Liver (tissue), 9 donors: ENCODE measurements around the gene AOPEP. TPM values are rescaled to one million over a fixed set of nuclear protein-coding genes. Genes with fewer than 3 reads are reported as not detected.

ENCODE experiments used
- DNase-seq: peaks from one replicate; pipeline ENCODE4 v3.0.0-alpha.2; 2017; ENCODE audit warnings: low spot score
- H3K27ac ChIP-seq, 2 donors: one replicate each; pipeline ENCODE4 v1.7.0; 2013; ENCODE audit warnings: inconsistent platforms in 2 of 2, low read length in 2 of 2, control low read depth in 1 of 2, low read depth in 1 of 2, mild to moderate bottlenecking in 1 of 2
- H3K27me3 ChIP-seq, 4 donors: one replicate each; pipeline versions ENCODE4 v1.6.1 to v1.7.0; 2013; ENCODE audit warnings: low read length in 3 of 4, inconsistent platforms in 1 of 4, mild to moderate bottlenecking in 1 of 4, moderate library complexity in 1 of 4; ENCODE audit not compliant: control insufficient read depth in 4 of 4, insufficient read depth in 4 of 4
- H3K36me3 ChIP-seq, 4 donors: one replicate each; pipeline versions ENCODE4 v1.6.1 to v1.7.0; 2013; ENCODE audit warnings: low read length in 3 of 4, mild to moderate bottlenecking in 3 of 4, low read depth in 1 of 4, moderate library complexity in 1 of 4; ENCODE audit not compliant: control insufficient read depth in 4 of 4, insufficient read depth in 3 of 4
- H3K4me1 ChIP-seq, 4 donors: one replicate each; pipeline versions ENCODE4 v1.6.1 to v1.7.0; 2013; ENCODE audit warnings: low read length in 3 of 4, mild to moderate bottlenecking in 3 of 4, moderate library complexity in 1 of 4; ENCODE audit not compliant: control insufficient read depth in 4 of 4, insufficient read depth in 4 of 4
- H3K4me3 ChIP-seq, 3 donors: one replicate each; pipeline versions ENCODE4 v1.6.1 to v1.7.0; 2013; ENCODE audit warnings: low read length in 3 of 3, control low read depth in 1 of 3, low read depth in 1 of 3, mild to moderate bottlenecking in 1 of 3
- H3K9ac ChIP-seq, 2 donors: one replicate each; pipeline ENCODE4 v1.7.0; 2013; ENCODE audit warnings: low read length in 2 of 2, mild to moderate bottlenecking in 2 of 2, moderate library complexity in 2 of 2, control low read depth in 1 of 2, low read depth in 1 of 2
- H3K9me3 ChIP-seq, 4 donors: one replicate each; pipeline versions ENCODE4 v1.6.1 to v1.7.0; 2013; ENCODE audit warnings: low read length in 3 of 4; ENCODE audit not compliant: control insufficient read depth in 4 of 4
- EGR1 ChIP-seq, 2 donors: IDR thresholded peaks; 2 replicates each; pipeline ENCODE4 v1.6.1; 2016 to 2018; ENCODE audit warnings: antibody characterized with exemption in 2 of 2, low read depth in 2 of 2
- FOXA1 ChIP-seq: IDR thresholded peaks from 2 replicates; pipeline ENCODE4 v1.6.1; 2016; ENCODE audit warnings: antibody characterized with exemption
- FOXA2 ChIP-seq: IDR thresholded peaks from 2 replicates; pipeline ENCODE4 v1.6.1; 2016; ENCODE audit warnings: antibody characterized with exemption
- GABPA ChIP-seq, 2 donors: IDR thresholded peaks in 1 of 2; conservative IDR thresholded peaks in 1 of 2; 2 replicates each; pipeline ENCODE4 v1.6.1; 2016; ENCODE audit warnings: antibody characterized with exemption in 2 of 2, mild to moderate bottlenecking in 1 of 2, moderate library complexity in 1 of 2
- HNF4A ChIP-seq, 2 donors: conservative IDR thresholded peaks; 2 replicates each; pipeline ENCODE4 v1.6.1; 2016; ENCODE audit warnings: antibody characterized with exemption in 2 of 2, mild to moderate bottlenecking in 2 of 2
- NR2F2 ChIP-seq: IDR thresholded peaks from 2 replicates; pipeline ENCODE4 v1.6.1; 2016; ENCODE audit warnings: antibody characterized with exemption
- RAD21 ChIP-seq, 2 donors: IDR thresholded peaks; 2 replicates each; pipeline ENCODE4 v1.6.1; 2016; ENCODE audit warnings: antibody characterized with exemption in 2 of 2, mild to moderate bottlenecking in 2 of 2
- RXRA ChIP-seq, 2 donors: IDR thresholded peaks; 2 replicates each; pipeline ENCODE4 v1.6.1; 2017 to 2018; ENCODE audit warnings: antibody characterized with exemption in 2 of 2, mild to moderate bottlenecking in 1 of 2
- SP1 ChIP-seq: IDR thresholded peaks from 2 replicates; pipeline ENCODE4 v1.6.1; 2018; ENCODE audit warnings: antibody characterized with exemption, mild to moderate bottlenecking
- TAF1 ChIP-seq: conservative IDR thresholded peaks from 2 replicates; pipeline ENCODE4 v1.6.1; 2016; ENCODE audit warnings: antibody characterized with exemption, mild to moderate bottlenecking
- YY1 ChIP-seq: IDR thresholded peaks from 2 replicates; pipeline ENCODE4 v1.6.1; 2016; ENCODE audit warnings: antibody characterized with exemption, mild to moderate bottlenecking
- WGBS: extraction: QIAGEN DNeasy Blood & Tissue Kit; methylation state at CpG from one replicate; pipeline ENCODE4 v1.1.7; 2013; 5-methylcytosine and 5-hydroxymethylcytosine counted together
- polyA plus RNA-seq, 2 donors: library from polyadenylated mRNA; stranded (reverse) in 1 of 2; unstranded in 1 of 2; fragments of 200-250 nt in 1 of 2; fragments of >200 nt in 1 of 2; fragmentation: Nextera tagmentation in 1 of 2; extraction: Ambion mirVana in 1 of 2; gene quantifications; one replicate each; pipeline versions ENCODE4 v1.2.1 to v1.2.3, GENCODE V29; 2013 to 2015
- total RNA-seq, 2 donors: library from RNA; depleted of rRNA; stranded (reverse); fragments of >200 nt; gene quantifications; one replicate each; pipeline ENCODE4 v1.2.3, GENCODE V29; 2014
- TF ChIP-seq, protein P1 (sequence below): IDR thresholded peaks from 2 replicates; pipeline ENCODE4 v1.6.1; 2016; ENCODE audit warnings: antibody characterized with exemption, mild to moderate bottlenecking
- TF ChIP-seq, protein P2 (sequence below): fragments of 150-350 bp; IDR thresholded peaks from 2 replicates; pipeline ENCODE4 v1.5.1; 2017; ENCODE audit warnings: improper control_type of control experiment, low read depth, low read length; ENCODE audit not compliant: missing input control
- TF ChIP-seq, protein P3 (sequence below): IDR thresholded peaks from 2 replicates; pipeline ENCODE4 v1.6.1; 2016; ENCODE audit warnings: antibody characterized with exemption
- TF ChIP-seq, protein P4 (sequence below): IDR thresholded peaks from 2 replicates; pipeline ENCODE4 v1.6.1; 2016; ENCODE audit warnings: antibody characterized with exemption
- donor health status: healthy.
- donor health status: healthy.
- donor health status: healthy.
- donor health status: healthy.
- donor health status: healthy.

AOPEP gene
- total and polyA plus RNA-seq, 4 donors, result 22.2 to 77.1 (median 34.8) TPM

DNA sequence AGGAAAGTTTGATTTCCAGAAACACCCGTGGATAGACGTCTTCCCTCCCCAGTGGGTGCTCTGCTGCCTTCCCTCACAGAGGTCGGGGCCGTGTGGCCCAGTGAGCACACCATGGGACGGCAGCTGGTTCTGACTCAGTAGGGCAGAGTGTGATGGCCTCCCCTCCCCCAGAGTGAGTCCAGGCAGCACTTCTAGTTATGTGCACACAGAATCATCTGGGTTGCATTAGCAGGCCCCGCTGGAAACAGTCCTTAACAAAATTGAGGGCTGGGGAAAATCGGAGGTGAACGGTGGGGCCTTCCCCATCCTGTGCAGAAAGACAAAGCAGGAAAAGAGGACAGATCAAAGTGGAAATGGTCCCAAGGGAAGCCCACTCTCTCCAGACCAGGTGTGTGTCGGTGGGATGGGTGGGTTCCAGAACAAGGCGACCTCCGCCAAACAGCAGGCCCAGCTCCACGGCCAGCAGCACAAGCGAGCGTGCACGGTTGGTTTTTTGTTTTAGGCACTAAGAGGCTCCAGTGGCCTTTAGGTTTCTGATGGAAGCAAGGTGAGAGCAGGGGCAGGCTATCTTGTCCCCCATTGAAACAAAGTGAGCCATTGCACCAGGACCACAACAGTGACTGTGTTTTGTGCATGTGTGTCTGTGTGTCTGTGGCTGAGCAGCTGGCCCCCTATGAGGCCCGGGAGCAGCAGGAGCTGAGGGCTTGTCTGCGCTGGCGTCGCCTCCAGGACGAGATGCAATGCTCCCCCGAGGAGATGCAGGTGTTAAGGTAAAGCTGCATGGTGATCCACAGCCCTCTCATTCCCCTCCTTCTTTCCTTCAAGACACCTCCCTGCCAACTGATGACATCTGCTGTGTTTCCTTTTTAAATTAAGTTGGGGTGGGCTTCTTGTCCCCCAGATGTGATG is 201.5 kb downstream of the AOPEP start (continued):
- TF ChIP-seq, protein P1, sequence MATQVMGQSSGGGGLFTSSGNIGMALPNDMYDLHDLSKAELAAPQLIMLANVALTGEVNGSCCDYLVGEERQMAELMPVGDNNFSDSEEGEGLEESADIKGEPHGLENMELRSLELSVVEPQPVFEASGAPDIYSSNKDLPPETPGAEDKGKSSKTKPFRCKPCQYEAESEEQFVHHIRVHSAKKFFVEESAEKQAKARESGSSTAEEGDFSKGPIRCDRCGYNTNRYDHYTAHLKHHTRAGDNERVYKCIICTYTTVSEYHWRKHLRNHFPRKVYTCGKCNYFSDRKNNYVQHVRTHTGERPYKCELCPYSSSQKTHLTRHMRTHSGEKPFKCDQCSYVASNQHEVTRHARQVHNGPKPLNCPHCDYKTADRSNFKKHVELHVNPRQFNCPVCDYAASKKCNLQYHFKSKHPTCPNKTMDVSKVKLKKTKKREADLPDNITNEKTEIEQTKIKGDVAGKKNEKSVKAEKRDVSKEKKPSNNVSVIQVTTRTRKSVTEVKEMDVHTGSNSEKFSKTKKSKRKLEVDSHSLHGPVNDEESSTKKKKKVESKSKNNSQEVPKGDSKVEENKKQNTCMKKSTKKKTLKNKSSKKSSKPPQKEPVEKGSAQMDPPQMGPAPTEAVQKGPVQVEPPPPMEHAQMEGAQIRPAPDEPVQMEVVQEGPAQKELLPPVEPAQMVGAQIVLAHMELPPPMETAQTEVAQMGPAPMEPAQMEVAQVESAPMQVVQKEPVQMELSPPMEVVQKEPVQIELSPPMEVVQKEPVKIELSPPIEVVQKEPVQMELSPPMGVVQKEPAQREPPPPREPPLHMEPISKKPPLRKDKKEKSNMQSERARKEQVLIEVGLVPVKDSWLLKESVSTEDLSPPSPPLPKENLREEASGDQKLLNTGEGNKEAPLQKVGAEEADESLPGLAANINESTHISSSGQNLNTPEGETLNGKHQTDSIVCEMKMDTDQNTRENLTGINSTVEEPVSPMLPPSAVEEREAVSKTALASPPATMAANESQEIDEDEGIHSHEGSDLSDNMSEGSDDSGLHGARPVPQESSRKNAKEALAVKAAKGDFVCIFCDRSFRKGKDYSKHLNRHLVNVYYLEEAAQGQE, result no peak
- TF ChIP-seq EGR1 (IDR thresholded peaks at IDR 0.05; ENCODE audit: low read depth in 2 of 2), result no peak
- TF ChIP-seq FOXA1, result no peak
- TF ChIP-seq RXRA (IDR thresholded peaks at IDR 0.05), result no peak
- TF ChIP-seq GABPA (IDR thresholded peaks at IDR 0.05 in 1 of 2, conservative IDR thresholded peaks at IDR 0.05 in 1 of 2), result no peak
- no peak for TF ChIP-seq TAF1
- TF ChIP-seq, protein P2, sequence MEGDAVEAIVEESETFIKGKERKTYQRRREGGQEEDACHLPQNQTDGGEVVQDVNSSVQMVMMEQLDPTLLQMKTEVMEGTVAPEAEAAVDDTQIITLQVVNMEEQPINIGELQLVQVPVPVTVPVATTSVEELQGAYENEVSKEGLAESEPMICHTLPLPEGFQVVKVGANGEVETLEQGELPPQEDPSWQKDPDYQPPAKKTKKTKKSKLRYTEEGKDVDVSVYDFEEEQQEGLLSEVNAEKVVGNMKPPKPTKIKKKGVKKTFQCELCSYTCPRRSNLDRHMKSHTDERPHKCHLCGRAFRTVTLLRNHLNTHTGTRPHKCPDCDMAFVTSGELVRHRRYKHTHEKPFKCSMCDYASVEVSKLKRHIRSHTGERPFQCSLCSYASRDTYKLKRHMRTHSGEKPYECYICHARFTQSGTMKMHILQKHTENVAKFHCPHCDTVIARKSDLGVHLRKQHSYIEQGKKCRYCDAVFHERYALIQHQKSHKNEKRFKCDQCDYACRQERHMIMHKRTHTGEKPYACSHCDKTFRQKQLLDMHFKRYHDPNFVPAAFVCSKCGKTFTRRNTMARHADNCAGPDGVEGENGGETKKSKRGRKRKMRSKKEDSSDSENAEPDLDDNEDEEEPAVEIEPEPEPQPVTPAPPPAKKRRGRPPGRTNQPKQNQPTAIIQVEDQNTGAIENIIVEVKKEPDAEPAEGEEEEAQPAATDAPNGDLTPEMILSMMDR, result no peak

DNA sequence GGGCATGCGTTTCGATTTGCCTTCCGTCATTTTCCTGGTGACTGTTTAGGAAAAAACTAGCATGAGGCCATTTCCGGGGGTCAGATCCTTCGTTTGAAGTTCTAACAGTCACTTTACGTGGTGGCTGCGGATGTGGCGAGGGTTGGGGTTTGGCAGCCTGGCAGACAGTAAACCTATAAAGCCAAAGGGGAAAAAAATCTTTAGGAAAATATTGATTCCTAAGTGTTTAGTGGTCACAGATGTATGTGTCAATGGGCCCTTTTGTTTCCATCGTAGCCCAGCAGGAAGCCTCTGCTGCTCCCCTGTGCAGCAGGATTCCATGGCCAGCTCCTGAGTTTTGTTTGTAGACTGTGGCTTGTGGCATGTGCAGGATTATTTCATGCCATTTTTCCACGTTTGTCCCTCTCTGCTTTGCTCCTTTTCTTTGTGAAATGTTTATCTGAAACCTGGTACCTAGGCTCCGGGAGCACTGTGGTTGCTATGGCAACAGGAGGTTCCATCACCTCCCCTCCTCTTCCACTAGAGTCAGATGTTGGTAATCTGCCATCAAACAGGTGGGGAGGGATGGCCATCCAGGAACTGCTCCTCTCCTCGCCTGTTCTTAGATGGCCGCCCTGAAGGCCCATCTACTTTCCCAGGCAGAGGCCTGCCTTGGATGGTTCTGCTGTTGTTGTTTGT is 202.3 kb downstream of the AOPEP start:
- no peak for DNase-seq
- Histone ChIP-seq H3K9me3 (no peaks in the 10 kb centered on the region), H3K4me3 (no peak overlapping the region), H3K27me3 (no peaks in the 10 kb centered on the region), H3K36me3 (no peaks in the 10 kb centered on the region), H3K9ac (no peak overlapping the region), H3K4me1 (peaks cover 0 to 7% (median 0%) of the 10 kb centered on the region in 4 donors), H3K27ac (no peak overlapping the region)
- WGBS, result 87% methylated on average over 13 of the region's 13 CpGs
- TF ChIP-seq, protein P3, sequence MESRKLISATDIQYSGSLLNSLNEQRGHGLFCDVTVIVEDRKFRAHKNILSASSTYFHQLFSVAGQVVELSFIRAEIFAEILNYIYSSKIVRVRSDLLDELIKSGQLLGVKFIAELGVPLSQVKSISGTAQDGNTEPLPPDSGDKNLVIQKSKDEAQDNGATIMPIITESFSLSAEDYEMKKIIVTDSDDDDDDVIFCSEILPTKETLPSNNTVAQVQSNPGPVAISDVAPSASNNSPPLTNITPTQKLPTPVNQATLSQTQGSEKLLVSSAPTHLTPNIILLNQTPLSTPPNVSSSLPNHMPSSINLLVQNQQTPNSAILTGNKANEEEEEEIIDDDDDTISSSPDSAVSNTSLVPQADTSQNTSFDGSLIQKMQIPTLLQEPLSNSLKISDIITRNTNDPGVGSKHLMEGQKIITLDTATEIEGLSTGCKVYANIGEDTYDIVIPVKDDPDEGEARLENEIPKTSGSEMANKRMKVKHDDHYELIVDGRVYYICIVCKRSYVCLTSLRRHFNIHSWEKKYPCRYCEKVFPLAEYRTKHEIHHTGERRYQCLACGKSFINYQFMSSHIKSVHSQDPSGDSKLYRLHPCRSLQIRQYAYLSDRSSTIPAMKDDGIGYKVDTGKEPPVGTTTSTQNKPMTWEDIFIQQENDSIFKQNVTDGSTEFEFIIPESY, result no peak
- TF ChIP-seq, protein P4, sequence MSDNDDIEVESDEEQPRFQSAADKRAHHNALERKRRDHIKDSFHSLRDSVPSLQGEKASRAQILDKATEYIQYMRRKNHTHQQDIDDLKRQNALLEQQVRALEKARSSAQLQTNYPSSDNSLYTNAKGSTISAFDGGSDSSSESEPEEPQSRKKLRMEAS, result no peak
- no peak for TF ChIP-seq YY1
- TF ChIP-seq FOXA2, result no peak
- no peak for TF ChIP-seq GABPA (IDR thresholded peaks at IDR 0.05 in 1 of 2, conservative IDR thresholded peaks at IDR 0.05 in 1 of 2)
- no peak for TF ChIP-seq SP1
- TF ChIP-seq NR2F2, result no peak
- no peak for TF ChIP-seq HNF4A (conservative IDR thresholded peaks at IDR 0.05)
- no peak for TF ChIP-seq TAF1
- TF ChIP-seq, protein P2, result no peak
- no peak for TF ChIP-seq RAD21 (IDR thresholded peaks at IDR 0.05)
